ENCODE results near the gene LRRC8E.

- TF ChIP-seq CTCF (IDR thresholded peaks at IDR 0.05; ENCODE audit: poor library complexity) (no peak), EZH2 (IDR thresholded peaks at IDR 0.05; ENCODE audit: borderline replicate concordance) (no peak)
Measured at GRCh38 chr19:7848779-7849457, 39.4 kb upstream of the LRRC8E start.
